Measurements from ENCODE around the gene NMNAT2. TPM values are rescaled to one million over a fixed set of nuclear protein-coding genes. Genes with fewer than 3 reads are reported as not detected.

The NMNAT2 gene
- polyA plus RNA-seq, 4 donors, result 0.34 to 2.3 TPM; not detected in 2

DNA sequence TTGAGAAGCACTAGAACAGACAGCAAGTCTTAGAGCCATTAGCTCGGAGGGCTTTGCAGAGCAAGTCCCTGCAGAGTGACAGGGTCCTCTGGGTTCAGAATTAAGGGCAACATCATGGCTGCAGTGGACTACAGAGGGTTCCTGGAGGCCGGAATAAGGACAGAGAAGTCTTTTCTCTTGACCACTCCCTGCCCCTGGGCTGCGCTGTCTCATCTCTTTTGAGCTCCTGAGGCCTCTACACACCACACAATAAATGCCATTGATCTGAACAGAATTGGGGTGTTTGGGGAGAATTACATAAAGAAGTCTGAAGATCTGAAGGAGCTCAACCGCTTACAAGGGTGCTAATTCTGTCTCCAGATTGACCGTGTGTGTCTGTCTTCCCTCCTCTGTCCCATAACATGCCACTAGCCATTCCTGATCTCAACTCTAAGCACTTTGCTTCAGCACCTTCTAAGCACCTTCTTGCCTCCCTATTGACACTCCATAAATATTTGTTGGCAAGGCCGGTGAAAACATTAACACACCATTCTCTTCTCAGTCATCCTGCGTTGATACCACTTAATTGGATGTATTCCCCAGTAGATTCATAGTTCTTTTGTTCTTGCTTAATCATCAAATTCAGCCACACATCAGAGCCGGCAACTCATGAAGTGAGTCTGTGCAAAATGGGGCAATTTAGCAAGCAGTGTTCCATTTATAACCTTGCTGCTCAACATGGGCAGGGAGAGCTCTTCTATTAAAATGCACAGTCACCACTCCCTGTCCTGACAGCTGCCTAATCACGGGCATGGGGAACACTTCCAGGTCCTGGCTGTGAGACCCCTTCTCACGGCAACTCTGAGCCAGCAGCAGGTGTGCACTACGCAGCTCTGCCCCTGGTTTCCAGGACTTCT is 49.7 kb downstream of the NMNAT2 start:
- Histone ChIP-seq H3K27me3 (ENCODE audit: control insufficient read depth in 3 of 3, insufficient read depth in 3 of 3, low read length in 3 of 3) (peaks cover 0 to 5% (median 0%) of the 10 kb centered on the region in 3 donors), H3K4me3 (ENCODE audit: low read depth in 1 of 3, low read length in 3 of 3) (no peak overlapping the region), H3K27ac (ENCODE audit: low read depth in 1 of 3, low read length in 2 of 3) (no peak overlapping the region), H3K4me1 (ENCODE audit: control insufficient read depth in 3 of 3, insufficient read depth in 2 of 3, low read depth in 1 of 3, low read length in 2 of 3) (no peaks in the 10 kb centered on the region), H3K9me3 (ENCODE audit: control insufficient read depth in 2 of 2, insufficient read depth in 1 of 2, low read depth in 1 of 2, low read length in 1 of 2) (no peaks in the 10 kb centered on the region), H3K36me3 (ENCODE audit: control insufficient read depth in 3 of 3, insufficient read depth in 2 of 3, low read depth in 1 of 3, low read length in 3 of 3) (no peaks in the 10 kb centered on the region)
- FAIRE-seq (no peak), DNase-seq (no peak)
- 57 to 80% (median 73%) methylated on average over 11 of the region's 11 CpGs for WGBS, 3 donors

DNA sequence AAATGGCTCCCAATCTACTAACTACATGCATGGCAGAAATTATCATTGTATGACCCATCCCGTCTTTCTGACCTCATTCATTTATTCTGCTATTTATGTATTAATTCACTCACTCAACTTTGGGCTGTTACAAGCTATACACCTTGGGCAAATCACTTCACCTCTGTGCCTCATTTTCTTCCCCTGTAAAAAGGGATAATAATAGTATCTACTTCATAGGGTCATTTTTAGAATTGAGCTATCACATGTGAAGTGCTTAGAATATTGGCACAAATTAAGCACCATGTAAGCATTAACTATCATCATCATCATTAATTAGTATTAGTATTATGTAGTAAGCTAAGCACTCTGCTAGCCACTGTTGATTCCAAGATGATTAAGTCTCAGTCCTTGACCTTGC is 52.1 kb downstream of the NMNAT2 start:
- no peaks in the 10 kb centered on the region for H3K4me1 ChIP-seq (ENCODE audit: control insufficient read depth in 3 of 3, insufficient read depth in 2 of 3, low read depth in 1 of 3, low read length in 2 of 3)
- no peak overlapping the region for H3K27ac ChIP-seq (ENCODE audit: low read depth in 1 of 3, low read length in 2 of 3)
- H3K27me3 ChIP-seq (ENCODE audit: control insufficient read depth in 3 of 3, insufficient read depth in 3 of 3, low read length in 3 of 3), result peaks cover 0 to 5% (median 0%) of the 10 kb centered on the region in 3 donors
- no peak overlapping the region for H3K4me3 ChIP-seq (ENCODE audit: low read depth in 1 of 3, low read length in 3 of 3)
- no peaks in the 10 kb centered on the region for H3K9me3 ChIP-seq (ENCODE audit: control insufficient read depth in 2 of 2, insufficient read depth in 1 of 2, low read depth in 1 of 2, low read length in 1 of 2)
- FAIRE-seq (no peak), DNase-seq (no peak)
- no peaks in the 10 kb centered on the region for H3K36me3 ChIP-seq (ENCODE audit: control insufficient read depth in 3 of 3, insufficient read depth in 2 of 3, low read depth in 1 of 3, low read length in 3 of 3)
- WGBS, 3 donors, result 78 to 91% (median 83%) methylated on average over 1 of the region's 1 CpG

DNA sequence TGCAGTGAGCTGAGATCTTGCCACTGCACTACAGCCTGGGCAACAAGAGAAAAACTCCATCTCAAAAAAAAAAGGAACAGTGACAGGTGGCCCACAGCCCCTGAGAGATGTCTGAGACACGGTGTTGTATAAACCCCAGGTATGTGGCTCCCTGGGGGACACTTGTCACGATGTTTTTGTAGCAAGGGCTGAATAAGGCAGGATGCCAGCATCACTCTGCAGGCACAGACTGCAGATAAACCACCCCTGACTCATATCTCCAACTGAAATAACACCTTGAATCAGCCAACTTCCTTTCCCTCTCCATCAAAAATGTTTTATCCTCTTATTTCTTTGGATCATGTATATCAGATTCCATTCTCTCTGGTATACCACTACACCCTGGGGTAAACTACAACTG is 52.5 kb downstream of the NMNAT2 start:
- DNase-seq (no peak), FAIRE-seq (no peak)
- Histone ChIP-seq H3K27ac (ENCODE audit: low read depth in 1 of 3, low read length in 2 of 3) (no peak overlapping the region), H3K4me1 (ENCODE audit: control insufficient read depth in 3 of 3, insufficient read depth in 2 of 3, low read depth in 1 of 3, low read length in 2 of 3) (no peaks in the 10 kb centered on the region), H3K4me3 (ENCODE audit: low read depth in 1 of 3, low read length in 3 of 3) (no peak overlapping the region), H3K27me3 (ENCODE audit: control insufficient read depth in 3 of 3, insufficient read depth in 3 of 3, low read length in 3 of 3) (peaks cover 0 to 5% (median 0%) of the 10 kb centered on the region in 3 donors), H3K36me3 (ENCODE audit: control insufficient read depth in 3 of 3, insufficient read depth in 2 of 3, low read depth in 1 of 3, low read length in 3 of 3) (no peaks in the 10 kb centered on the region), H3K9me3 (ENCODE audit: control insufficient read depth in 2 of 2, insufficient read depth in 1 of 2, low read depth in 1 of 2, low read length in 1 of 2) (no peaks in the 10 kb centered on the region)
- WGBS, 3 donors, result 56 to 66% (median 59%) methylated on average over 2 of the region's 2 CpGs

DNA sequence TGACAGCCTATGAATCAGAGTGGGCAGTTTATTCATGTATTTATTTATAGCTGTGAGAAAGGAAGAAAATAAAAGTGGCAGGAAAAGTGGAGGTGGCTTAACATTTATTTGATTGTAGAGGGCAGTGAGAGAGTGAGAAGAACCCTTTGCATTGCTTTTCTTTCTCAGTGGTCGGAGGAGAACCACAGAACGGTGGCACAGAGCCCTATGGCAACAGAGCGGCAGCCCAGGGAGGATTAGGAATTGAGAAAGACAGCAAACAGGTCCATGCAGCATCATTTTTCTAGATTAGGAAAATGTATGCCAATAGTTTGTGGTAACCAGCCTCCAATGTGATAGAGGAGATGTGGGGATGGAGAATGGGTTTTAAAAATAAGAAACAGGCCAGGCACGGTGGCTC is 53.1 kb downstream of the NMNAT2 start:
- Histone ChIP-seq H3K4me3 (ENCODE audit: low read depth in 1 of 3, low read length in 3 of 3) (no peak overlapping the region), H3K9me3 (ENCODE audit: control insufficient read depth in 2 of 2, insufficient read depth in 1 of 2, low read depth in 1 of 2, low read length in 1 of 2) (no peaks in the 10 kb centered on the region), H3K27ac (ENCODE audit: low read depth in 1 of 3, low read length in 2 of 3) (no peak overlapping the region), H3K36me3 (ENCODE audit: control insufficient read depth in 3 of 3, insufficient read depth in 2 of 3, low read depth in 1 of 3, low read length in 3 of 3) (no peaks in the 10 kb centered on the region), H3K27me3 (ENCODE audit: control insufficient read depth in 3 of 3, insufficient read depth in 3 of 3, low read length in 3 of 3) (peaks cover 0 to 5% (median 0%) of the 10 kb centered on the region in 3 donors), H3K4me1 (ENCODE audit: control insufficient read depth in 3 of 3, insufficient read depth in 2 of 3, low read depth in 1 of 3, low read length in 2 of 3) (no peaks in the 10 kb centered on the region)
- FAIRE-seq (no peak), DNase-seq (no peak)
- WGBS, 3 donors, result 84 to 92% (median 89%) methylated on average over 4 of the region's 4 CpGs

DNA sequence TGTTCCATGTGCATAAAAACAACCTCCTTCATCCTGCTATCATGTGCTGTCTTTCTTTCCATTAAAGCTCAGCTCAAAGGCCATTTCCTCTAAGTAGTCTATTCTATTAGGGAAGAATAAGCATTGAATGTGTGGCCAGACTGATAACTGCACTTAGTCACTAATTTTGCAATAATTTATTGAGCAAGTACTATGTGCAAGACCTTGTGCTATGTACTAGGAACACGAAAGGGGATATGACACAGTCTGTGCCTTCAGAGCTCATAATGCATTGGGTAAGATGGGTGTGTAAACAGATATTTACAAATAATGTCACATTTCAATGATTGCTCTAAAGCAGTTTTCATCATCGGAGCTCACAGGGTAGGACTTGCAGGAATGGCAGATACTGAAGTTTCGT is 54.2 kb downstream of the NMNAT2 start:
- no peak overlapping the region for H3K27ac ChIP-seq (ENCODE audit: low read depth in 1 of 3, low read length in 2 of 3)
- 85 to 92% (median 87%) methylated on average over 3 of the region's 3 CpGs for WGBS, 3 donors
- no peak for FAIRE-seq
- no peak for DNase-seq
- H3K36me3 ChIP-seq (ENCODE audit: control insufficient read depth in 3 of 3, insufficient read depth in 2 of 3, low read depth in 1 of 3, low read length in 3 of 3), result no peaks in the 10 kb centered on the region
- H3K4me1 ChIP-seq (ENCODE audit: control insufficient read depth in 3 of 3, insufficient read depth in 2 of 3, low read depth in 1 of 3, low read length in 2 of 3), result no peaks in the 10 kb centered on the region
- no peaks in the 10 kb centered on the region for H3K9me3 ChIP-seq (ENCODE audit: control insufficient read depth in 2 of 2, insufficient read depth in 1 of 2, low read depth in 1 of 2, low read length in 1 of 2)
- no peaks in the 10 kb centered on the region for H3K27me3 ChIP-seq (ENCODE audit: control insufficient read depth in 3 of 3, insufficient read depth in 3 of 3, low read length in 3 of 3)
- H3K4me3 ChIP-seq (ENCODE audit: low read depth in 1 of 3, low read length in 3 of 3), result no peak overlapping the region

DNA sequence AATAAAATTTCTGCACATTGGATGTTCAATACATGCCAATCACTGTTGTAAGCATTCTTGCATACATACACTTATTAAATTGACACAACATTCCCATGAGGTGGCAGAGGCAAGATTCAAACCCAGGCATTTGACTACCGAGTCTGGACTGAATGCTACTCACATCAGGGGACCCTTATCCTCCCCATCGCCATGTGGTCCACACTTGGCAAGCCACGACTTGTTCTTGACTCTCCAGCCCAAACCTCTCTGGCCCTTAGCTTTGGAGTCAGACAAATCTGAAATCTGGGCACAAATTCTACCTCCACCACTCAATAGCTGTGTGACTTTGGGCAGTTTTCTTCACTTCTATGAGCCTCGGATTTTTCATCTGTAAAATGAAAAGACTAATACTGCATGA is 57.1 kb downstream of the NMNAT2 start:
- FAIRE-seq (no peak), DNase-seq (no peak)
- WGBS, 3 donors, result 62 to 77% (median 69%) methylated on average over 4 of the region's 4 CpGs
- Histone ChIP-seq H3K36me3 (ENCODE audit: control insufficient read depth in 3 of 3, insufficient read depth in 2 of 3, low read depth in 1 of 3, low read length in 3 of 3) (no peaks in the 10 kb centered on the region), H3K27me3 (ENCODE audit: control insufficient read depth in 3 of 3, insufficient read depth in 3 of 3, low read length in 3 of 3) (no peaks in the 10 kb centered on the region), H3K4me3 (ENCODE audit: low read depth in 1 of 3, low read length in 3 of 3) (no peak overlapping the region), H3K4me1 (ENCODE audit: control insufficient read depth in 3 of 3, insufficient read depth in 2 of 3, low read depth in 1 of 3, low read length in 2 of 3) (no peaks in the 10 kb centered on the region), H3K27ac (ENCODE audit: low read depth in 1 of 3, low read length in 2 of 3) (no peak overlapping the region), H3K9me3 (ENCODE audit: control insufficient read depth in 2 of 2, insufficient read depth in 1 of 2, low read depth in 1 of 2, low read length in 1 of 2) (no peaks in the 10 kb centered on the region)

DNA sequence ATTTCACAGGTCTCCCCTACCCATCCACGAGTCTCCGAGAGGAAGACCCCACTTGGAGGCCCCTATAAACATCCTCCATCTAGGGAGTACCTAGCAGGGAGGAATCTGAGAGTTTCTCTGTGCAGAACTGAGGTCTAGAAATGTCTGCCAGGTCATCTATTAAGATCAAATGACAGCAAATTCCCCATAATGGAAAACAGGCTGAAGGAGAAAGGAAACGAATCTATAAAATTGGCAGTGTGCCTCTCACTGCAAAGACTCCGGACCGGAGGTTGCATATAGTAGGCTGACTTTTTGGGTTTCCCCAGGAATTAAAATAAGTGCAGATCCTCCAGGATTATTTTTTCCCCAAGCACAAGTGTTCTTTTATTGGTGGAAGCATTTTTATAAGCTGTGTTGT is 57.7 kb downstream of the NMNAT2 start:
- no peak for DNase-seq
- no peak for FAIRE-seq

DNA sequence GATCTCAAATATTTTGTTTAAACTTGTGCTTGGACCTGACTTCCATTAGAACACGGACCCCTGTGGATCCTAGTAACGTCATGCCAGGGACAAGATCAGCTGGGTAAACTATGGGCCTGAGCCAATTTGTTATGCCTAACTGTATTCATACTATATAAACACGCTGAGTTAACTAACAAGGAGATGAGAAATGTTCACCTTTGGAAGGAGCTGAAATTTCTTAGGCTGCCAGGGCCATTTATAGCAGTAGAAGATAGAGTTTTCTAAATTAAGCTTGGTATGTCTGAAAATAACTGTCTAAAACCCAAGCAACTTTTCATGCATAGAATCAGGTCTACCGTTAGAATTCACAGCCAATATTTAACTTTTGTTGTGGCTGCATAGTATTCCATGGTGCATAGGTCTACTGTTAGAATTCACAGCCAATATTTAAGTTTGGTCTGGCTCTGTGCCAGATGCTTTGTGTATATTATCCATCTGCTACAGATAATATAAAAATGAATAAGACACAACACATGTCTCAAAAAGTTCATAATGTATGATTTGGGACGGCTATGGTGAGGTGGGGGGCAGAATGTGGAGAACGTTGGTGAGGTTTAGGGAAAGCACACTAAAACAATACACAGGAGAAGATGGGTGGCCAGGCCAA is 61.5 kb downstream of the NMNAT2 start:
- 68 to 79% (median 71%) methylated on average over 6 of the region's 6 CpGs for WGBS, 3 donors

More for the DNA sequence above, 57.7 kb downstream of the NMNAT2 start:
- Histone ChIP-seq H3K4me3 (ENCODE audit: low read depth in 1 of 3, low read length in 3 of 3) (no peak overlapping the region), H3K27me3 (ENCODE audit: control insufficient read depth in 3 of 3, insufficient read depth in 3 of 3, low read length in 3 of 3) (no peaks in the 10 kb centered on the region), H3K27ac (ENCODE audit: low read depth in 1 of 3, low read length in 2 of 3) (no peak overlapping the region), H3K4me1 (ENCODE audit: control insufficient read depth in 3 of 3, insufficient read depth in 2 of 3, low read depth in 1 of 3, low read length in 2 of 3) (no peaks in the 10 kb centered on the region), H3K9me3 (ENCODE audit: control insufficient read depth in 2 of 2, insufficient read depth in 1 of 2, low read depth in 1 of 2, low read length in 1 of 2) (no peaks in the 10 kb centered on the region), H3K36me3 (ENCODE audit: control insufficient read depth in 3 of 3, insufficient read depth in 2 of 3, low read depth in 1 of 3, low read length in 3 of 3) (no peaks in the 10 kb centered on the region)
- WGBS, 3 donors, result 57 to 74% (median 60%) methylated on average over 5 of the region's 5 CpGs

More for the DNA sequence above, 61.5 kb downstream of the NMNAT2 start:
- no peaks in the 10 kb centered on the region for H3K27me3 ChIP-seq (ENCODE audit: control insufficient read depth in 3 of 3, insufficient read depth in 3 of 3, low read length in 3 of 3)
- no peaks in the 10 kb centered on the region for H3K9me3 ChIP-seq (ENCODE audit: control insufficient read depth in 2 of 2, insufficient read depth in 1 of 2, low read depth in 1 of 2, low read length in 1 of 2)
- DNase-seq, result no peak
- no peak for FAIRE-seq
- no peaks in the 10 kb centered on the region for H3K36me3 ChIP-seq (ENCODE audit: control insufficient read depth in 3 of 3, insufficient read depth in 2 of 3, low read depth in 1 of 3, low read length in 3 of 3)
- H3K27ac ChIP-seq (ENCODE audit: low read depth in 1 of 3, low read length in 2 of 3), result no peak overlapping the region
- H3K4me3 ChIP-seq (ENCODE audit: low read depth in 1 of 3, low read length in 3 of 3), result no peak overlapping the region
- no peaks in the 10 kb centered on the region for H3K4me1 ChIP-seq (ENCODE audit: control insufficient read depth in 3 of 3, insufficient read depth in 2 of 3, low read depth in 1 of 3, low read length in 2 of 3)
